Smooth muscle cell (in vitro differentiated cells): ENCODE data around the gene UNC13C. TPM values are rescaled to one million over a fixed set of nuclear protein-coding genes. Genes with fewer than 3 reads are reported as not detected.

ENCODE experiments used
- DNase-seq: peaks from one replicate; lab custom pipeline; 2025; ENCODE audit not compliant: unreplicated experiment; lab: John Stamatoyannopoulos, UW
- H2AFZ ChIP-seq: fragments of 200-600 bp; sonication (generic); 2 replicates; pipeline ENCODE4 v1.6.0; 2016; ENCODE audit warnings: antibody characterized with exemption, low read depth, mild to moderate bottlenecking
- H3F3A ChIP-seq: fragments of 200-600 bp; sonication (generic); 2 replicates; pipeline ENCODE4 v1.6.0; 2017; ENCODE audit warnings: antibody characterized with exemption, low read depth
- H3K27ac ChIP-seq: fragments of 200-600 bp; sonication (generic); 2 replicates; pipeline ENCODE4 v1.5.1; 2016; ENCODE audit warnings: low read depth, mild to moderate bottlenecking
- H3K27me3 ChIP-seq: fragments of 200-600 bp; sonication (generic); 2 replicates; pipeline ENCODE4 v1.6.1; 2016; ENCODE audit warnings: low read depth, mild to moderate bottlenecking
- H3K36me3 ChIP-seq: fragments of 200-600 bp; sonication (generic); 2 replicates; pipeline ENCODE4 v1.5.1; 2016; ENCODE audit warnings: low read depth
- H3K4me1 ChIP-seq: fragments of 200-600 bp; sonication (generic); 2 replicates; pipeline ENCODE4 v1.5.1; 2016; ENCODE audit warnings: low read depth
- H3K4me2 ChIP-seq: fragments of 200-600 bp; sonication (generic); 2 replicates; pipeline ENCODE4 v1.6.0; 2016; ENCODE audit warnings: mild to moderate bottlenecking
- H3K4me3 ChIP-seq: fragments of 200-600 bp; sonication (generic); 2 replicates; pipeline ENCODE4 v1.5.1; 2016; ENCODE audit warnings: mild to moderate bottlenecking
- H3K79me2 ChIP-seq: fragments of 200-600 bp; sonication (generic); 2 replicates; pipeline ENCODE4 v1.6.0; 2016; ENCODE audit warnings: low read depth, mild to moderate bottlenecking
- H3K9ac ChIP-seq: fragments of 200-600 bp; sonication (generic); 2 replicates; pipeline ENCODE4 v1.6.0; 2016; ENCODE audit warnings: low read depth
- H3K9me3 ChIP-seq: fragments of 200-600 bp; sonication (generic); replicated peaks from 2 replicates; pipeline ENCODE4 v1.5.1; 2016; ENCODE audit warnings: low read depth
- H4K20me1 ChIP-seq: fragments of 200-600 bp; sonication (generic); 2 replicates; pipeline ENCODE4 v1.6.0; 2016; ENCODE audit warnings: low read depth
- CTCF ChIP-seq: fragments of 200-600 bp; sonication (generic); IDR thresholded peaks from 2 replicates; pipeline ENCODE4 v1.5.1; 2017; ENCODE audit warnings: borderline replicate concordance, mild to moderate bottlenecking, antibody characterized with exemption; ENCODE audit not compliant: insufficient read depth, poor library complexity, severe bottlenecking
- WGBS: methylation state at CpG from one replicate; pipeline ENCODE4 v1.1.7; 2016; ENCODE audit warnings: low lambda C conversion rate; 5-methylcytosine and 5-hydroxymethylcytosine counted together
- polyA plus RNA-seq: library from polyadenylated mRNA; unstranded; fragments of >200 nt; fragmentation: Nextera tagmentation; extraction: Ambion mirVana; gene quantifications from 2 replicates; pipeline ENCODE4 v1.2.1, GENCODE V29; 2016
- total RNA-seq: library from RNA; depleted of rRNA; stranded (reverse); fragments of >200 nt; gene quantifications from 2 replicates; pipeline ENCODE4 v1.2.3, GENCODE V29; 2014

UNC13C gene
- total and polyA plus RNA-seq, 2 experiments from 2014 or later = 0.85 to 4.0 TPM

GRCh38 chr15:54519577-54519976 is 541.3 kb downstream of the UNC13C start:
- no peak for TF ChIP-seq CTCF
- H3K4me2 ChIP-seq = no peak overlapping the region
- no peak overlapping the region for H3K4me3 ChIP-seq
- H3K9ac ChIP-seq = no peak overlapping the region
- H3K79me2 ChIP-seq = no peaks in the 10 kb centered on the region
- H3F3A ChIP-seq = no peaks in the 10 kb centered on the region
- DNase-seq = no peak
- no peaks in the 10 kb centered on the region for H4K20me1 ChIP-seq
- no peak overlapping the region for H3K27ac ChIP-seq
- no peaks in the 10 kb centered on the region for H3K27me3 ChIP-seq
- no peaks in the 10 kb centered on the region for H3K9me3 ChIP-seq
- no peaks in the 10 kb centered on the region for H3K4me1 ChIP-seq
- H3K36me3 ChIP-seq = no peaks in the 10 kb centered on the region
- H2AFZ ChIP-seq = no peak overlapping the region
- 57% methylated on average over 5 of the region's 5 CpGs for WGBS

GRCh38 chr15:54520616-54521015 is 542.4 kb downstream of the UNC13C start:
- WGBS = 43% methylated on average over 1 of the region's 1 CpG
- no peak for TF ChIP-seq CTCF

GRCh38 chr15:54521206-54521605 is 543.0 kb downstream of the UNC13C start:
- Histone ChIP-seq H3K36me3 (no peaks in the 10 kb centered on the region), H4K20me1 (no peaks in the 10 kb centered on the region), H3K9ac (no peak overlapping the region), H3K27ac (no peak overlapping the region), H3K9me3 (no peaks in the 10 kb centered on the region), H3K4me3 (no peak overlapping the region), H3K79me2 (no peaks in the 10 kb centered on the region), H2AFZ (no peak overlapping the region), H3K4me2 (no peak overlapping the region), H3K27me3 (no peaks in the 10 kb centered on the region), H3F3A (no peaks in the 10 kb centered on the region), H3K4me1 (no peaks in the 10 kb centered on the region)
- no peak for TF ChIP-seq CTCF
- no peak for DNase-seq
- 64% methylated on average over 2 of the region's 2 CpGs for WGBS

More at GRCh38 chr15:54520616-54521015, 542.4 kb downstream of the UNC13C start:
- Histone ChIP-seq H3K9me3 (no peaks in the 10 kb centered on the region), H2AFZ (no peak overlapping the region), H3K36me3 (no peaks in the 10 kb centered on the region), H3K4me3 (no peak overlapping the region), H4K20me1 (no peaks in the 10 kb centered on the region), H3K27ac (no peak overlapping the region), H3K4me2 (no peak overlapping the region), H3K9ac (no peak overlapping the region), H3F3A (no peaks in the 10 kb centered on the region), H3K79me2 (no peaks in the 10 kb centered on the region), H3K27me3 (no peaks in the 10 kb centered on the region), H3K4me1 (no peaks in the 10 kb centered on the region)
- no peak for DNase-seq

- no peaks in the 10 kb centered on the region for H3K79me2 ChIP-seq
- no peak overlapping the region for H3K27ac ChIP-seq
- H3K4me2 ChIP-seq = no peak overlapping the region
- no peak overlapping the region for H3K4me3 ChIP-seq
- no peak for DNase-seq
- no peaks in the 10 kb centered on the region for H3K9me3 ChIP-seq
- no peaks in the 10 kb centered on the region for H4K20me1 ChIP-seq
- TF ChIP-seq CTCF = no peak
- no peaks in the 10 kb centered on the region for H3K4me1 ChIP-seq
- no peak overlapping the region for H3K9ac ChIP-seq
- H3K36me3 ChIP-seq = no peaks in the 10 kb centered on the region
- H3K27me3 ChIP-seq = no peaks in the 10 kb centered on the region
- WGBS = 70% methylated on average over 1 of the region's 1 CpG
- H3F3A ChIP-seq = no peaks in the 10 kb centered on the region
- no peak overlapping the region for H2AFZ ChIP-seq
Observed at GRCh38 chr15:54528021-54528420, 549.8 kb downstream of the UNC13C start.
